Iris pigment epithelial cell (primary cell): ENCODE results near the gene NT5M.

ENCODE experiments used
- DNase-seq: peaks from one replicate; pipeline ENCODE4 v3.0.0-alpha.2; 2011; ENCODE audit warnings: low read depth

The NT5M gene

DNA sequence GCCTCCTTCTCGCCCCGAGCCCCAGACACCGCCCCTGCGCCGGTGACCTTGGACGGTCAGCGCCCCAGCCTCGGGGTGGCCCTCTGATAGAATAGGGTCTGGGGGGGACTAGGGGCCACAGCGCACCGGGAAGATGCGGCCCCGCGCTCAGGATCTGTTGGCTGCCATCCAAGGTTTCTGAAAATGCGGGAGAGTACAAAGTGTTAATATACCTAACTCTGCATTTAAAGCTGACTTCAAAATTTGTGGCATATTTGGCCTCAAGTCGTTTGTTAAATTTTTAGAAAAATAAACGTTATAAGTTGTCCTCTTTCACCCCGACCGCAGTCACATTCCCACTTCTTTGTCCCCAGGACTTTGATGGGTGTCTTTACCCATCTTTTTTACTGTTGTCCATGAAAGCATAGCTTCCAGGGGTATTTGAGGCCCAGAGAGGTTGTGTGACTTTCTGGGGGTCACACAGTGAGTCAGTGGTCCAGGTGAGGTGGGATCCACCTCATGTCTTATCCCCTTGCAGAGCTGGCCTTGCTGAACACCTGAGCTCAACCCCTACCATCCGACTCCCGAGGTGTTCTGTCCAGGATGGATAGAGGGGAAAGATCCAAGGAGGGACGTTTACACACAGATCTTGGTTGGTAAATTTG is 796 bp downstream of the NT5M start:
- DNase-seq, result no peak

DNA sequence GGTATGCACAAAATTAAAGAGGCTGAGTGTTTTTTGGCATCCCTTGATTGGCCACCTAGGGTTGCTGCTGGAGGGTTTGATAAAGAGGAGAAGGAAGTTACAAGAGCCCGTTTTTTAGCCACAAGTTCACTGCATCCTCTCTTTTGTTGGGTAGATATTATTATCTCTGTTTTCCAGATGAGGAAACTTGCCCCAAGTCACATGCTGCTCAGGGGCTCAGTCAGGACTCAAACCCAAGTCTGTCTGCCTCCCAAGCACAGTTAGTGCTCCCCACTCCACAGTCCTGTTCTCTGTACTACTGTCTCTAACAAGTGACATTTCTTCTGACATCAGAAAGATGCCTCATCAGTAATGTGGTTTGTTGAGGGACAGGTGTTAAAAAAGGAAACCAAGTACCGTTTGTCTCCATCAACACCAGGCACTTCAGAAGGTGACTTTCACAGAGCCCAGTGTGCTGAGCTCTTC is 1.4 kb downstream of the NT5M start:
- no peak for DNase-seq

DNA sequence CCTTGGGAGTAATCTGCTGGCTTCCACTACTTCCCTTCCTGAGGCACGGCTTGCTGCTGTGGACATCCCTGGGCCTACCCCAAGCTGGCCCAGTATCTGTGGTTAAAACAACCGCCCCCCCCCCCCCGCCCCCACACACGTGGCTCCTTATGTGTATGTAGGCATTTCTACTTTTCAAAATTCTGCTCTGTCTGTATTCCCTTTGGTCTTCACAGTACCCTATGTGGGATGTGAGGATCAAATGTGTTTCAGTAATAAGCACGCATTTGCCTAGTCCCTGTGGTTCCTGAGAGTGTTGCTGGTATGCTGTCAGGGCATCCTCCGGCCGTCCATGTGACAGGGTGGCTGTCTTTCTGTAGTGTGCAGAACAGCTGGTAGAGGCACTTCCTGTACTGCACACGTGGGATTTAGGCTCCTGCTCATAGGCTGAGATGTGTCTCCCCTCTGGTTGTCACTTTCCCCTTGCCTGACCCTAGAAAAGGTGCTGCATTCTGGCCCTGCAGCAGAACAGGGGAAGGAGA is 2.2 kb downstream of the NT5M start:
- DNase-seq, result peak; percentile 16

DNA sequence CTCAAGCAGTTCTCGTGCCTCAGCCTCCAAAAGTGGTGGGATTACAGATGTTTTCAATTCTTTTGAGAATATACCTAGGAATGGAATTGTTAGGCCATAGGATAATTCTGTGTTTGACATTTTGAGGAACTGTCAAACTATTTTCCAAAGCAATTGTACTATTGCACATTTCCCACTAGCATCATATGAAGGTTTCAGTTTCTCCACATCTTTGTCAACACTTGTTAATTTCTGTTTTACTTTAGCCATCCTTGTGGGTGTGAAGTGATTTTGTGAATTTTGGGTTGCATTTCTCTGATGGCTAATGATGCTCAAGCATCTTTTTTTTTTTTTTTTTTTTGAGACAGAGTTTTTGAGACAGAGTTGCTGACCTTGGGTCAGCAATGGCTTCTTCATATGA is 6.2 kb downstream of the NT5M start:
- no peak for DNase-seq

DNA sequence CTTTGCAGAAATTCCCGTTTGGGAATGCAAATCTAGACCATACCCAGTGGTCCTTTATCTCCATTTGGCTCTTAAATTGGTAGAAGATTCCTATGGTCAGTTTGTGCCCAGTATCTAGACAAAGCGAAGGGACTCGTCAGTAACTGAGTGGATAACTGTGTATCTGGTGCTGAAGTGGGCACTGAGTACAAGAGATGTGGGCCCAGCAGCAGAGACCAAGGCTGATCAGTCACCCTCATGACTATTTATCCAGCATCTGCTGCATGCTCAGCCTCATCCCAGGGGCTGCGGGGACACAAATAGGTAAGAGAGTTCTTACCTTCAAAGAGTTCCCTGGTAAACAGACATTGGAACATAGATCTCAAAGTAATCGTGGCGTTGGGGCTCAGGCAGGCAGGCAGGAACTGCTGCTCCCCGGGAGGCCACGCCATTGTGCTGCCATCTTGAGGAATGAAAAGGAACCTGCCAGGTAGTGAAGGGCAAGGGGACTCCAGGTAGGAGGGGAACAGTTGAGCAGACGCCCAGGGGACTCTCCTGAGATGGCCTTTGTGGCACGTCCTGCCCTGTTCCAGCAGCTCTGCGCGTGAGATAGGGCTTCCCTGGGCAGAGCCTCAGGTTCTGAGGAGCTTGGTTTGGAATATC is 10.3 kb downstream of the NT5M start:
- peak; percentile 14 for DNase-seq

DNA sequence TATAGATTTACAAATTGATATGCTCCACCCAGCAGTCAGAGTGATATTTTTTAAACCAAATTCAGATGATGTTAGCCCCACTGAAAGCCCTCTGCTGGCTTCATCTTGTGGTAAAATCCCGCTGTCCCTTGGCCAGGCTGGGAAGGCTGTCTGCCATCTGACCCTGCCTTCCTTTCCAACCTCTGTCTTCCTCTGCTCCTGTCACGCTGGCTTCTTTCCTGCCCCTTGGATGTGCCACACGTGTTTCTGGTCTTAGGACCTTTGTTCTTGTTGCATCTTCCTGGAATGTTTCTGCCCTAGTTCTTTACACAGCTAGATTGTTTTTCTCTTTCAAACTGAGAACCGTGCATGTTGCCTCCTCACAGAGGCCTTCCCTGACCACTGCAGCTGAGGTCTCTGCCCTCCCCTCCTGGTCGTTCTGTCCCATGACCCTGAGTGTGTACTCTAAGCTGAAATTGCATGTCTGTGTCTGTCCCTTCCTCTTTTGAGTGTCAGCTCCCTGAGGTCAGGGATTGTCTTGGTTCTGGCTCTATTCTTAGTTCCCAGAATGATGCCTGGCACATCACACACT is 11.4 kb downstream of the NT5M start:
- DNase-seq, result no peak

DNA sequence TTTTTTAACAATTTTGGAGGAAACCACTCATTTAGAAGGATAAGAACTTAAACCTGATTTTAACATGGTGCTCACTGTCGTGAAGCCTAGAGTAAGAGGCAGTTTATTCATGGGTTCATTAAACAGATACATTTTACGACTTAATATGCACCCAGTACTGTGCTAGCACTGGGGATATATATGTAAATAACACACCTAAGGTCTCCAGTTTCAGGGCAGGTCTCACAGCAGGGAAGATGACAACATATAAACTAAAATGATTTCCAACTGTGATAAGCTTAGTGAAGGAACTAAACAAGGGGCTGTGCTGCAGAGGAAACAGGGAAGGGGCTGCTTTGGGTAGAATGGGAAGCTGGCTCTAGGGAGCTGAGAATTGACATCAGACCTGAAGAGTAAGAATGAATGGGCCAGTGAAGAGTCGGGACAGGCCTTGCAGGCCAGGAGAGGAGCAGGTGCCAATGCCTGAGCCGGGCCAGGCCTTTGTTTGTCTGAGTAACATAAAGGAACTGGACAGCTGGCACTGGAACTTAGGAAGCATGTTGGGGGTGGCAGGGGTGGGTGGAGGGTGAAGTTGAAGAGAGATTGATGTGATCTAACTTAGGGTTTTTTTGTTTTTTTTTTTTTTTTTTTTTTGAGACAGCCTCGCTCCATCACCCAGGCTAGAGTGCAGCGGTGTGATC is 12.1 kb downstream of the NT5M start:
- no peak for DNase-seq

DNA sequence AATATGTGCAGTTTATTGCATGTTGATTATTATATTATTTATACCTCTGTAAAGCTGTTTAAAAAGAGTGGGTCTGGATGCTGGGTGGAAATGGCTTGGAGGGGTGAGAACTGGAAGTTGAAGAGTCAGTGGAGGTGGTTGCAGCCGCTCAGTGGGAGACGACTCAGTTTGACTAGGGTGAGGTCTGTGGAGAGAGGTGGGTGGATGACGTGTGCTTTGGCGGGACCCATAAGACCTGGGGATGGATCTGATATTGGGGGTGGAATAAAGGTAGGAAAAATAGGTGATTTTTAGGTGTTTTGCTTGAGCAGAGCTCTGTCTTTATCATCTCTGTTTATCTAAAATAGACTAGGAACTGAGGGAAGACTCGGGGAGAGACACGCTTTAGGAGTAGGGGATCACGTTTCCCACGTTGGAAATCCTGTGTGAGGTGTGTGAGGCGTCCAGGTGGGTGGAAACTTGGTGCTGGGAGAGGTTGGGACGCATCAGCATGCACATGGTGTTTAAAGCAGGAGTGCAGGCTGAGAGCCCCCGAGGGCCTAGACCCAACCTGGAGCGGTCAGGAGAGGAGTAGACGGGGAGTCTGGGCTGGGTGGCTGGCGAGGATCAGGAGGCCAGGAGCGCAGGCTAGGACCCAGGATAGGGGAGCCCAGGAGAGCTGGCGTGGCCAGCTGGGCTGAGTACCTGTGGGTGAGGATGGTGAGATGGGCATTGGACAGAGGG is 17.2 kb downstream of the NT5M start:
- no peak for DNase-seq

DNA sequence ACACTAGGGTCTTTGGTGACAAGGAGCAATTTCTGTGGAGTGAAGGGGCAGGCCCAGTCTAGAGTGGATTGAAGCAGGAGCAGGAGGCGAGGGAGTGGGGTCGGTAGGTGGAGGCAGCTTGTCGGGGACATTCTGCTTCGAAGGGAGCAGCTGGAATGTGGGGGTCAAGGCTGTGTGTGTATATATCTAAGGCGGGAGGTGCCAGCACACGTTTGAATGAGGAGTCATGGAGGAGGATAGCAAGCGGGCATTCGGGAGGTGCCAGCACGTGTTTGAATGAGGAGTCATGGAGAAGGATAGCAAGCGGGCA is 17.7 kb downstream of the NT5M start:
- no peak for DNase-seq

DNA sequence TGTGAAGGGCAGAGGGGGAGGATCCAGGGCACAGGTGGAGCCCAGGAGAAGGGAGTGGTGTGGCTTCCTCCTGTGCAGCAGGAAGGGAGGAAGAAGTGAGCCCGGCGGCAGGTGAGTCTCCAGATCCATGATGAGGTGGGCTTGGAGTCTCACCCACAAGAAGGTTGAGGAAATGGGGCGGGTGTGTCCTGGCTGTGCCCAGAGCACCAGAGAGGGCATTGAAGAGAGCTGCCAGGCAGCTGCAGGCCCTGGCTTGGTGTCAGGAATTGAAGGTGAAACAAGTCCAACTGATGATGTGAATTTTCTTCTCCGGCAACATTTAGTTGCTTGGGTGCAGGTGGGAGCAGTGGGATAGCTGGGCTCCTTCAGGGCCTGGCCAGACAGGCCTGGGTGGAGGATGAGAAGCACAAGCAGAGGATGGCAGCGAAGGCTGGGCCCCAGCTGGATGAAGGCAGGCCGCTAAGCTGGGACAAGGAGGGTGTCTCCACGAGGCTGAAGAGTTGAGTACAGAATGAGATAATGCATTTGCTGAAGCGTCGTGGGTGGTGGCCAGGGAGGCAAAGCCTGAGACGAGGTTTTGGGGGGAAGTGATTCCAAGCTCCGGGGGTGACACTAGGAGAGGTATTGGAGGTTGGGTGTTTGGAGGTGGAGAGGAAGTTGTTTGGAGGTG is 18.3 kb downstream of the NT5M start:
- DNase-seq, result no peak

DNA sequence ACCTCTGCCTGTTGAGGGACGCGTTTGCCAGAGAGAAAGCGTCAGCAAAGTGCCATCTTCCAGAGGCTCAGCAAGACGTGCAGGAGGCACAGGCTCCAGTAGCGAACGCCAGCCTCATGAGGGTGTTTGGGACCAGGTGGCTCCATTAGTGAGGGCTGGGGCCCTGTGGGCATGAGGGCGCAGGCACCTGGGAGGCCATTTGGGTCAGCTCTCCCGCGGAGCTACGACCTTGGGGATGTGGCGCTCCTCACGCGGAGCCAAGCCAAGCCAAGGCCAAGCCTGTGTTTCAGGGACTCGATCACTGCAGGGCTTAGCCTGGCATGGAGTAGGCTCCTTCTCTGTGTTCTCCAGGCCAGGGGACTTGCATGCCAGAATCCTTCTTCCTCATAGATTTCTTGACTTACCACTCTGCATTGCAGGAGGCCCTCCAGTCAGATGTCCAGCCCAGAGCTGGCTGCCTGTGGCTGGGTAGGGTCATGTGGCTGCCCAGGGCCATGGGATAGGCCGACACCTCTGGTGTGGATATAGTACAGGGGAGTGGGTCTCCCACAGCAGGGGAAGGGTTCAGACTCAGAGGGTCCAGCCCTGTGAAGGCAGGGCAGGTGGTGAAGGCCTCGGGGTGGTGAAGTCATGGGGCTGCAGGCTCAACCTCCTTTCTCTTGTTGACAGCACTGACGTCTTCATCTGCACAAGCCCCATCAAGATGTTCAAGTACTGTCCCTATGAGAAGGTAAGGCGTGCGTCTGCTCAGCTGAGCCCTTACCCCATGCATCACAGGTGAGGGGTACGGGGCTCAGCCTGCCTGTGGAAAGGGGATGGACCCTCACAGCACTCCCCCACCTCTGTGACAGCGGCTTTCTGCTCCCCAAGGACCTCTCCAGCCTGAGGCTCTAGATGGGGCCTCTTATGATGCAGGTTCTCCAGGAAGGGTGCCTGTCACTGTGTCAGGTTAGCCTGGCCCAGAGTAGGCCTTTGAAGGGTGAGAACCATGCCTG is 19.6 kb downstream of the NT5M start:
- DNase-seq, result no peak

DNA sequence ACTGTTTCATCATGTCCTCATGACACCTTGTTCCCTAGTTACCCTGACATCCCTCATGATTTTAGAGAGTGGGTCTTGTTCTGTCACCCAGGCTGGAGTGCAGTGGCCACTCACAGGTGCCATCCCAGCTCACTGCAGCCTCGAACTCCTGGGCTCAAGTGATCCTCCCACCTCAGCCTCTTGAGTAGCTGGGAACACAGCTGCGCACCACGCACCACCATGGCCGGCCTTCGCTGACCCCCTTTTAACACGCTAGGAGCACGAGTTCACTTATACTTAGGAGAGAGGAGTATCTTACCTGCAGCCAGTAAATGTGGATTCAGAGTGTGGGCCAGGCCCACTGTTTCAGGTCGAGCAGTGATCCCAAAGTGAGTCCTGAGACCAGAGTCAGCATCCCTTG is 21.4 kb downstream of the NT5M start:
- DNase-seq, result no peak

DNA sequence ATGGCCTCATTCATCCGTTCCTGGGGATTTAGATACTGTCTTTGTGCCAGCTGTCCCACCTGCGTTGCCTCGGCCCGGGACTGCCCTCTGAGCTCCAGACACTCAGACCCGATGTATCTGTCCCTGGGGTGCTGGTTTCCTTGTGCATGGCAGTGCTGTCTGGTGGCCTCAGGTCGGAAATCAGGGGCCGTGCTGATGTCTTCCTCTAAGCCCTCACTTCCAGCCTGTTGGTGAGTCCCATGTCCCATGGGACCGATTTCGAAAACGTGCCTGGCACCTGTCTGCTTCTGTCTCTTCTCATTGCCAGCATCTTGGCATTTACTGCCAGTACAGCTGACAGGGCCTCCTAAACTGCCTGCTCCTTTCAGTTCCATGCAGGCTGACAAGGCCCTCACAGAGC is 22.1 kb downstream of the NT5M start:
- DNase-seq, result no peak

DNA sequence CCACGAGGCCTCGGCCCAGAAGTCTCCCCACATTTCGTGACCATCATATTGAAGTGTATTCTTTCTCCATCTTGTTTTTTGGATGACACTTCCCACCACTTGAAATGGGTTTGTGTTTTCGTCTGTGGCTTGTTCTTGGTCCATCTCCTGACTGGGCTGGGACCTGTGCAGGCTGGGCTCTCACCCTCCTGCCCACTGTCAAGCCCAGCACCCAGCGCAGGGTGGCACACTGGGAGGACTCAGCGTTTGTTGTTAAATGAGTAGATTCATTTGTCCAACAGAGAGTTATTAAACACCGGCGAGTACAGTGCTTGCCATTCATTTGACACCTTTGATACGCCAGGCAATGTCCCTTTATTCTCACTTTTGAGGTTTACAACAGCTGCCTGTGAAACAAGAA is 22.6 kb downstream of the NT5M start:
- DNase-seq, result no peak

DNA sequence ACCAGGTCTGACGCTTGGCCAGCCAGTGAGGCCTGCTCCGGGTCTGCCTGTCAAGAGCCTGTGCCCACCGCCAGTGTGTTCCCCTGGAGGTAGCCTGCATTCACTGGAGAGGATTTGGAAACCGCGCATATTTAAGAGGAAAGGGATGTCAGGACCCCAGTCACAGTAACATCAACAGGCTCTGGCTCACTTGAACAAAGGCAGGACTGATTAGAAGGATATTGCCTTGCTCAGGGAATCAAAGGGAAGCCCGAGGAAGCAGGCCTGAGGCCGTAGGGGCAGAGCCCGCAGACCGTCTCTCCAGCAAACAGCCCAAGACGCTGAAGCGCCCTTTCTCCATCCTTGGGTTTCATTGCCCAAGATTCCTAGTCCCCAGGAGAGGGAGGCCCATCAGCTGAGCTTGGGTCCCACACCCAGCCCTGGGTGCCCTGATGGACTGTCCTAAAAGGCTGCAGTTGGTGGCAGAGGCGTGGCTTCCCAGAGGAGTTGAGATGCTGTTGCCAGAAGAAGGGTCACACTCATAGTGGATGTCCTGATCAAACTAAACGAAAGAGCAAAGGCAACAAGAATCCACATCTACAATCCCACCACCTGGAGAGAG is 23.2 kb downstream of the NT5M start:
- DNase-seq, result no peak

DNA sequence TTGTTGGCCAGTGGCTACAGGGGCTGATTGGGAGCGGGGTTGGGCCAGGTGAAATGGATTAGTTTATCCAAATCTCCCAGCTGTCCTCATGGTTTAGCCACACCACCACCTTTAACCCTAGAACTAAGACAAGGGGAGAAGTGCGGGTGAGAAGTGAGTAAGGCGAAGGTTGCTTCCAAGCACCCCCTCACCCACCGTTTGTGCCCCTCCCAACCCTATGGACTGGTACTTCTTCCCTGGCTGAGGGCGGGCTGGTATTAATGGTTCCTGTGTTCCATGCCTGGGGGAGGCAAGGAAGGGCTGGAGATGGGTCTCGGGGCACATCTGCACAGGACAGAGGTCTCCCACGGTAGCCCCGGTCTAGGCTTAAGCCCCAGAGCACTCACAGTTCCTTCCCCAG is 25.1 kb downstream of the NT5M start:
- no peak for DNase-seq

DNA sequence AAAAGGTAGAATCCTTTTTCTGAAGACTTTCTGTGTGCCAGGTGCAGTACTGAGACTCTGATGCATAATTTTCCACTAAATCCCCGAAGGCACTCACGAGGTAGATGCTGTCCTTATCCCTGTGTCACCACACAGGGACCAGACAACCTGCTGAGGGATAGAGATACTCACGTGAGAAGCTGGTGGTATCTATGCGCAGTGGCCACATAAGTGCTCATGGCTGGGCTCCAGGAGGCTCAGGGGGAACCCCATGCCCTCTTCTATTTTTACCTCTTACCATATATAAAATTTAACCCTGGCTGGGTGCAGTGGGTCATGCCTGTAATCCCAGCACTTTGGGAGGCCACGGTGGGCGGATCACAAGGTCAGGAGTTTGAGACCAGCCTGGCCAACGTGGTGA is 38.3 kb downstream of the NT5M start:
- no peak for DNase-seq

DNA sequence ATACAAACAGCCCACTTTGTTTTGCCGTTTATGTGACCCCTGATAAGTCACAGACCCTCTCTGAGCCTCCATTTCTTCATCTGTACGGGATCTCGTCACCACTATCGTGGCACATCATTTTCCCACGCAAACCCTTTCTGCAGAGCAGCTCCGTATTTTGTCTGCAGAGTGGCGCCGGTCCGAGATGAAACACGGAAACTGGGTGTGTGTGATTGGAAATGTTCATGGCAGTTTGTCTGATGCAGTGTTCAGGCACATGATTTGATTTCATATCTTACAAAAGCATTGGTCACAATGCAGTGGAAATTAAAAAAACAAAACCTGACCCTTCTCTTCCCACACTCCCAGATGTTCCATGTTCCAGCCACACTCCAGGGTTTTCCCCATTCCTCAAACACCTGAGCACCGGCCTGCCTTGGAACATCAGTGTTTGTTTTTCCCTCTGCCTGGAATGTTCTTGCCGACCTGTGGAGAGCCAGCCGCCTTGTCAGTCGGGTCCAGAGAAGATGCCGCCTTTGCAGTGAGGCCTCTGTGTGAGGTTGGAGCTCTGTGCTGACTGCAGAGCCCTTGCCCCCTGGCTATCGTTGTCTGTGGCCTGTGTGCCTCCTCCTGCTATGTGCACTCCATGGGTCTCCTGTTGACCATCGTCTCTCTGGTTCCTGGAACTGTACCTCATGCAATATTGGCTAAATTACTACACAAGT is 39.2 kb downstream of the NT5M start:
- DNase-seq, result no peak

DNA sequence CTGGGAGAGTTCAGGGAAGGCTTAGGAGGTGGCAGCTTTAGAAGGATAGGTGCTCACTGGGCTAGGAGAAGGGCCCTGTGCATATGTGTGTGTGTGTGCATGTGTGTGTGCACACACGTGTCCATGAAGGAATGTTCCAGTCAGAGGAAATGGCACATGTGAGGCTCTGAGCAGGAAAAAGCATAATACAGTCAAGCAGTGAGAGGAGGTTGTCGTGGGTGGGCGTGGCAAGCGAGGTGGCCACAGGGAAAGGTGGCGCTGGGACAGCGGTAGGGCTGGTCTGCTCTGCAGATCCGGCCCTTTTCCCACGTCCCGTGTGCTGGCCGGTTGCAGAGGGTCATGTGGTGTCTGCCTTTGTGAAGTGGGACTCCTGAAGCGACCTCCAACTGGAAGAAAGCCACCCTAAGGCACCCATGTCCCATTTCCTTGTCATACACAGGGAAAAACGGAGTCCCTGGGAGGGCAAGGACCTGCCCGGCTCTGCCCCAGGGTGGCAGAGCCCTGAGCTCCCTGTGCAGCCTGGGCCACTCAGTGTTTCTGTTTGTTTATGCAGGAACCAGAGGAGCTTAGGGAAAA is 40.1 kb downstream of the NT5M start:
- DNase-seq, result no peak
